ENCODE measurements around the gene TOMM34.

GRCh38 chr20:44956410-44956809, 3.8 kb downstream of the TOMM34 start:
- no peak for TF ChIP-seq CTCF (IDR thresholded peaks at IDR 0.05; ENCODE audit: insufficient read depth, low read depth, low read length)
- no peak for TF ChIP-seq EZH2 (IDR thresholded peaks at IDR 0.05; ENCODE audit: insufficient read depth, low read length)

Measured in astrocyte (in vitro differentiated cells and primary cell).